DMS153 treated with DMSO at 0.1 percent for 48 hours (cell line): ENCODE results near the gene PTAR1.

Experiments used
- DNase-seq: peaks from one replicate; lab custom pipeline; 2025; ENCODE audit not compliant: unreplicated experiment; lab: John Stamatoyannopoulos, UW

PTAR1 gene

GRCh38 chr9:69674716-69675438 lies 84.9 kb downstream of the PTAR1 start:
- peak; percentile 14 for DNase-seq

GRCh38 chr9:69674112-69674685 lies 85.6 kb downstream of the PTAR1 start:
- no peak for DNase-seq

DNA sequence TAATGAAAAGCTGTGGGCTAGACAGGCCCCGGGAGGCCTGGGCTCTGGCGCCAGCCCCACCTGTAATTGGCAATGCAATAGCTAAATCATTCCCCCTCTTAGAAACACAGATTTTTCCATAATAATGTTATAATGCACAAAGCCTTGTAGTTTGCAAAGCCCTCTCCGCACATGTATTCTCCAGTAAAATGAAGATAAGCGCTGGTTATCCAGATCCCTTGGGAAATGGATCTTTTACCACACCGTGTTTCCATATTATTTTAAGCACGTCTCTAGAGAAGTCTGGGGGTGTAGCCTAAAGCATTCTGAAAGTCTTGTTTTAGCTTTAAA lies 86.5 kb downstream of the PTAR1 start:
- DNase-seq, result no peak

GRCh38 chr9:69672596-69673310 lies 87.1 kb downstream of the PTAR1 start:
- DNase-seq, result peak; percentile 71

DNA sequence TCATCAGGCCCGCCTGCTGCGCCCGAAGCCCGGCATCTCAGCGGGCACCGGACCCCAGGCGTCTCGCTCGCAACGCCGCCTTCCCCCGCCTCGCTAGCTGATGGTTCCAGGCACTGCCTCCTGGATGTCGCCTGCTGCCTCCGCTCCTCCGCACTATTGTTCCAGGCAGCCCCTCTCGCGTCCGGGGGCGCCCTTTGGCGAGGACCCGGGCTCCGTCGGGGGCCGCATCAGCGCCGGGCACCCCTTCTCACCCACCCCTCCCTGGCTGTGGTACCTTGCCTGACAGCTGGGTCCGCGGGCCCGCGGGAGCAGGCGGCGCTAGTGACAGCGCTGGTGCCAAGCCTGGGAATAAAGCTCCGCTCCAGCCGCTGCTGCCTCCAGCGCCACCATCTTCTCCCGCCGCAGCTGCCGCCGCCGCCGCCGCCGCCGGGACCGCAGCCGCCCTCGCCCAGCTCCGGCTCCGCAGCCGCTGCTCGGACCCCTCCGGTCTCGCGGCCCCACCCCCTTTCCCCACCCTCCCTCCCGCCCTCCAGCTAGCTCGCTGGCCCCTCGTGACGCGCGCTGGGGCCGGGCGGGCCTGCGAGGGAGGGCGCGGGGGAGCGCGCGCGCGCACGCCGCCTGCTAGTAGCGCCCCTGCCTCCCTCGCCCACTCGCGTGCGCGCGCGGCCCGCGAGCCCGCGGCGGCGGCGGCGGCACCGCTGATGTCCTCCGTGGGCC lies 87.8 kb downstream of the PTAR1 start, which contains the start of gene APBA1:
TSS of gene APBA1 (minus strand) at position 493 of the 717 bp plus-strand sequence.
- DNase-seq, result peak; percentile 41

DNA sequence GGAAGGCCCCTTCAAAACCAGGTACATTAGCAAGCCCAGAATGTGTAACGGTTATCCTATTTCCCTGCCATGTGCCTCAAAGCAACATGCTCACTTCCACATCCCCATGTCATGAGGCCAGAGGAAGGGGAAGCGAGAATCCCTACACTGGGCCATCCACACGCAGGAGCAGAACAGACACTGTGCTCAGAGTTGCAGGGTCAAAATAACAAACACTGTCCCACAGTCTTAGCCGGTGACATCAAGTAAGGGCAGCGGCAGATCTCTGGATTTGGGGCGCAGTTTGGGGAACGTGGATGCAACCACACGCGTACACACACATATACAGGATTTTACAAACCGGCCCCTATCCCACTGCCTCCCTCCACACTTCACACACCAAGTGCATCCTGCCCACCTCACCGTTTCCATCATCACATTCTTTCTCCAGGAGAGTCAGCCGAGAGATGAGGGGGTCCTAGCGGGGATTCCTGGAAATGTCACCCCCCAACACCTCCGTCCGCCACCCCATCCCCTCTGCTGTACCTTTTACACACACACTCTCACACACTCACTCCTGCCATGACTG lies 88.4 kb downstream of the PTAR1 start:
- DNase-seq, result no peak

DNA sequence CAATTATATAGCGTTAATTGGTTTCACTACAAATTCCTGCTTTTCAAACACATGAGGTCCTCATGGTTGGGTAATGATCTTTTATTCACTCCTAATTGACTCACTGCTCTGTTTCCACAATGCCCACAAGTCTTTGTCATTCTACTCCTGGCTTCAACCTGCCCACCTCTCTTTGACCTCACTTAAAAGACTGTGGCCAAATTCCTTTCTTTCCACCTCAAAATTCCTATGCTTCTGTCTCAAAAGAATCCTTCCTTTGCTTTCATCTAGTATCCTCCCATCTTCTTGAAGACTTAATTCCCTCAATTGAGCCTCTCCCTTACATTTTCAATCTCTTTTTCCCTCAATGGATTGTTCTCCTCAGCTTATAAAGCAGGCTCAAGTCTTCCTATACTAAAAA lies 92.5 kb downstream of the PTAR1 start:
- no peak for DNase-seq

GRCh38 chr9:69660304-69660703 lies 99.5 kb downstream of the PTAR1 start:
- no peak for DNase-seq
